Mesenteric fat pad (tissue), 1 donor: ENCODE results near the gene AP1G2. TPM values are rescaled to one million over a fixed set of nuclear protein-coding genes. Genes with fewer than 3 reads are reported as not detected.
"Not testable (repeated sequence)": the region's sequence is repeated elsewhere in the genome, so short reads cannot be mapped to it uniquely, and the experiment has no call there.

Experiments used
- DNase-seq: peaks from one replicate; pipeline ENCODE4 v3.0.0-alpha.2; 2020; ENCODE audit warnings: low spot score
- total RNA-seq: library from RNA; stranded (reverse); fragmentation: NEBNext Ultra II Directional; extraction: Animal tissue kit (Norgen Biotek cat#: 25700); gene quantifications from one replicate; pipeline ENCODE4 v1.2.1, GENCODE V29; 2021
- donor health status: DM: yes; HTN: yes; CAD: no.

AP1G2 gene
- total RNA-seq, 1 donor from 2014 or later, result 32.8 TPM

- no peak for DNase-seq
Measured at GRCh38 chr14:23542261-23542660, 25.3 kb downstream of the AP1G2 start.

- DNase-seq, result no peak
Measured at GRCh38 chr14:23540141-23540469, 27.5 kb downstream of the AP1G2 start.

DNA sequence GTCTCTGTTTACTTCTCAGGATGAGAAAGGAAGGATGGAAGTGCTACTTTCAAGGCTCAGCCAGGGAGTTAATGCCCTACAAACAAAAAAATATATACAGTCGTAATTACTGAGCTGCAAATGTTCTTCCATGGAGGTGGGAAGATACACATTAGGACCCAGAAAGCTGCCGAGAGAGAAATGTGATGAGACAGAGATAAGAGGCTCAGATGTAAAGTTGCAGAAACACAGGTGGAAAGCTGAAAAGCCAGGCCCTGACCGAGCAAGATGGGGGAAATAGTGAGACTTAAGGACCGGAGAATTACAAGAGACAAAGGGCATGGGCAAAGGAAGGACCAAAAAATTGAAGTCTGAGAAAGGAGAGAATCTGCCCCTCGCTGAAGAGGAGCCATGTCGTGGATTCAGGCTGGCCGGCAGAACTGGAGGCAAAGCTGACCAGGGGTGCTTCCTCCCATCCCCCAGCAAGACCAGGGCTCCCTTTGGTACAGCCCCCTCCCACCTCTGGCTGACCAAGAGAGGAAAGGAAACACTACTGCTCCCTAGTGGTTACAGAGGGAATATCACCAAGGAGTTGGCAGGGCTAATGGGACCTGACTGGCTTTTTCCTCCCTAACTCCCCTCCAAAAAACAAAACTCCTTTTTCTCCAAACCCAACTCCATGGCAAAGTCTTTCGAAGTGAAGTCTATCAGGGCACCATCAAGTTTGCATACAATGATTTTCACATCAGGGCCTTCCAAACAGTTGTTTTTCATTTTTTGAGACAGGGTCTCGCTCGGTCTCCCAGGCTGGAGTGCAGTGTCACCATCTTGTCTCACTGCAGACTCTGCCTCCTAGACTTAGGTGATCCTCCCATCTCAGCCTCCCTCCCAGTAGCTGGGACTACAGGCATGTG lies 28.1 kb downstream of the AP1G2 start:
- no peak for DNase-seq

DNA sequence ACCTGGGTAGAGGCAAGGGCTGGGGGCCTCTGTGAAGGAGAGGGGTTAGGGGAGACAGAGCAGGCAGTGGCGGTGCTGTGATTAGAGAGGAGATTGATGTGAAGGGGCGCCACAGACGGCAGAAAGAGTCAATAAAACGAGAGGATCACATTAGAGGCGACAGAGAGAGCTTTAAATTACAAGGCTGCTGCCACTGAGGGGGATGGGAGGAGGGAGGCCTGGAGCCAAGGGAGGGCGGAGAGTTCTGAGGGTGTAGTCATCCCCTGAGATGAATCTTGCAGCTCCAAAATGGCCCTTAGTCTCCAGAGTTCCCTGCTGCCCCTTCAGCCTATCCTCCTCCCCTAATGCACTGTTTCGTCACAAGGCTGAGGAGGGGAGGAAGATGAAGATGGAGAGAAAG lies 28.8 kb downstream of the AP1G2 start:
- DNase-seq, result no peak

- DNase-seq, result no peak
Measured at GRCh38 chr14:23538050-23538718, 29.4 kb downstream of the AP1G2 start.

GRCh38 chr14:23537351-23538049 lies 30.1 kb downstream of the AP1G2 start:
- no peak for DNase-seq

- DNase-seq, result not testable (repeated sequence)
Measured at GRCh38 chr14:23536906-23537305, 30.7 kb downstream of the AP1G2 start.

GRCh38 chr14:23536494-23536893 lies 31.1 kb downstream of the AP1G2 start:
- no peak for DNase-seq

DNA sequence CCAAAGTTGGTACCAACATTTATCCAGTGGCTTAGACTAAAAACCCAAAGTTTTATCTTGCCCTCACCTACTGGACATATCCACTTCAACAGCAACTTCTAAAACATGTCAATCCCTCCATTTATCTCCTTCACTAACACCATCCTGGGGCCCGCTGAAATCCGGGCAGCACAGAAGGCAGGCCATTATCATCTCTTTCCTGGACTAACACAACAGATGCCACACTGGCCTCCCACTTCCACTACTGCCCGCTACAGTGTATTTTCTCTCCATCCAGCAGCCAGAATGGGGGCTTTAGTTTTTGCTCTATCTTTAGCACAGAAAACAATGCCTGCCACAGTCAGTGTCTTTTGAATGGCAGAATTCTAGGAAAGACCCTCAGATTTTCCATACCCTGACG lies 31.6 kb downstream of the AP1G2 start:
- no peak for DNase-seq

GRCh38 chr14:23533652-23534435 lies 33.7 kb downstream of the AP1G2 start:
- no peak for DNase-seq

GRCh38 chr14:23532658-23533057 lies 34.9 kb downstream of the AP1G2 start:
- no peak for DNase-seq

- DNase-seq, result no peak
Measured at GRCh38 chr14:23531391-23531790, 36.2 kb downstream of the AP1G2 start.

GRCh38 chr14:23530375-23531055 lies 37.1 kb downstream of the AP1G2 start:
- DNase-seq, result no peak

DNA sequence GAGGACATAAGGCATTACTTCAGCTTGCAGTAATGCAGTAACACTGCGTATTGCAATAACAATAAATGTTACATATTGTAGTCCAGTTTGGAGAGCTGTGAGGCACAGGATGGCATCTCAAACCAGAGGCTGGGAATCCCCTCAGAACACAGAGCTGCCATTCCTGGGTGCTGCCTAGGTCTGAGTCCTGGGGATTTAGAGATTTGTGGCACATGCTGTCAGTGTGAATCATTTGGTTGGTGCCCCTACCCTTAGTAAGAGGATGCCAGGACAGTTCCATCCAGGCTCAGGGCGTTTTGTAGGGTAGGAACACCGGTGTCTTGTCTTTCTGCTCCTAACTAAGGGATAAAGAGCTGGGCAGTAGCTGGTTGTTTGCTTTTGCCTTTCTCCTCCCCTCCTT lies 38.6 kb downstream of the AP1G2 start:
- DNase-seq, result no peak

DNA sequence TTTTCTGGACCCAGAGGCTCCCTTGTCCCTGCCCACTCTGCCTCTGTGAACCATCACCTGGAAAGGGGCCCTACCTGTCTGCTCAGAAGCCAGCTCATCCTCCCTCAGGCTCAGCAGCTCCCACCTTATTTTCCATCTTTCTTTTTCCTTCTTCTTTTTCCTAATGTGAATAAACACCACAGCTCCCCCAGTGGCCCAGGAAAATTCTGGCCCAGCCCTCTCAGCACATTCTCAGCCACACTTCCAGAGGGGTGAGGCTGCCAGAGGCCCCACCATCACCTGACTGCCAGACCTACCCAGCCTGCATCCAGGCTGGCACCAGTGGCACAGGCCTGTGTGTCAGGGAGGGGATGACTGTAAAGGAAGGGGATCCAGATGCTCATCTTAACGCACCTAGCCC lies 39.0 kb downstream of the AP1G2 start:
- DNase-seq, result no peak

DNA sequence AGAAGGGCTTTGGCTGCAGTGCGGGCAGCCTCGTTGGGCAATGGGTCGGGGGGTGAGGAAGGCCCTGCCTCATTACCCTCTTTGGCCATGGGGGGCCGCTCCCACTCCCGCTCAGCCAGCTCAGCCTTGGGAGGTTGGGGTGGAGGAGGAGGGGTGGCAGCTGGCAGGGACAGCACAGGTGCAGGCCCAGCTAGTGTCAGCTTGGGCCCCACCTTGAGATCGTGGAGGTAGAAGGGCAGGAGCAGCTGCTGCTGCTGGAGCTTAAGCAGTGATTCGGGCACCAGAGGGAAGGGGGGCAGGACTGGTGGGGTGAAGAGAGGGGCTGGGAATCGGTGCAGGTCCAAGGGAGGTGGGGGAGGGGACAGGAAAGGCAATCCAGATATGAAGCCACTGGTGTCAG lies 42.0 kb downstream of the AP1G2 start:
- no peak for DNase-seq

DNA sequence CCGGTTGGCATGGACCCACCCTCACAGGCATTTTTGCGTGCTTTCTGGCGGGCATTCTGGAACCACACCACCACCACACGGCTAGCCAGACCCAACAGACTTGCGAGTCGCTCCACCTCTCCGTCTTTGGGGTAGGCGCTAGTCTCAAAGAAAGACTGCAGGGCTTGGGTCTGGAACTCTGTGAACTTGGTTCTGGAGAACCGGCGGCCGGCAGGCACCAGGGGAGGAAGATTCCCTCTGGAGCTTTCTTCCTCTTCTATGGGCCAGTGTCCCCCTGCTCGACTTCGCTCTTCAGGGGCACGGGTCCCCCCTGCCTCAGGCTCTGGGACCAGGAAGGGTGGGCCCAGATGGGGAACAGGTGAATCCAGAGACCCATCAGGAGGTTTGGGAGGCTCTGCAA lies 42.6 kb downstream of the AP1G2 start:
- DNase-seq, result no peak

DNA sequence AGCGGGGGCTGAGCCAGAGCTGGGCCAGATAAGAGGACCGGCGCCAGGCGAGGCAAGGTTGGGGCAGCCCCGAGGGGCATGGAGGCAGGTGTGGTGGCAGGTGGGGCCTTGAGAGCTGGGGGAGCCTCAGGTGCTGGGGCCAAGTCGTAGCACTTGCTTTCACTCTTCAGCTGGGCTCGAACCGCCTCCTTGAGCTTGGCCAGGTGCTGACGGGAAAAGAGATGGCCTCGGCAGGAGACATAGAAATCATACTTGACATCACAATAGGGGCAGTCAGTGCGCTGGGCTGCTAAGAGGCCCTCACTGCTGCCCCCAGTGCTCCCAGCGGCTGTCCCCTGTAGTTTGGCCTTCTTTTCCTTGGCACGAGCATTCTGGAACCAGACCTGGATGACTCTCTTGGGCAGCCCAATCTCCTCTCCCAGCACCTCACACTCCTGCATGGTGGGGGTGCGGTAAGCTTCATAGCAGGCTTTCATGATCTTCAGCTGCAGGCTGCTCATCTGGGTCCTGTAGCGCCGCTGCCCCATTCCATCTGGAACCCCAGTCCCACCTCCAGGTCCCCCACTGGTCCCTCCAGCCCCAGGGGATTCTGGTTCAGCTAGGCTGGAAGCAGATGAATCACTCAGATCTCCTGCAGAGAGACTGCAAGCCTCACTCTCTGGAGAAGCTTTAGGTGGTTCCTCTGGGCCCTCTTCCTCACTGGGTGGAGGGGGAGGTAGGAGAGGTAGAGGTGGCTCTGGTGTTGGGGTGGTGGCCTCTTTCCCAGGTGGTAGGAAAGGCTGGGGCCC lies 44.2 kb downstream of the AP1G2 start:
- DNase-seq, result no peak

DNA sequence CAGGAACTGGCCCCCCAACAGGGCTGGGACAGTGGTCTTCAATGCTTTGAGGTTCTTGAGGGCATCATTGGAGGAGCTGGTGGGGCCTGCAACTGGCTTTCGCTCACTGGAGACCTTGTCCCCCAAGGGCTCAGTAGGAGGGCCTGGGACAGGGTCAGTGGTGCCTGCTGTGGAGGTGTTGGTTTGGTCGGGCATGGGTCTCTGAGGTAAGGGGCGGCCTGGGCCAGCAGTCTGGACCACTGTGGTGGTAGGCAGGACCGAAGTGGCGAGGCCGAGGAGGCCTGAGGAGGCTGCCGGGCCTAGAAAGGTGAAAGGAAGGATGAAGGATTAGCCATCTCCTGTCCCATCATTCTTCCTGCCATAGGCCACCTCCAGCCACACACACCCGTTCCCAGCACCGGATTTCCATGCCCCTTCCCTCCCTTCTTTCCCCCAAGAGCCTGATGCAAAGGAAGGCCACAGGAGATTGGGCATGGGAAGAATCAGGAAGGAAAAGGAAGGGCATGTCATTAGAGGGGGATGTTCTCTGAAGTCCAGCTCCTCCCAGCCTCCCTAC lies 44.9 kb downstream of the AP1G2 start:
- no peak for DNase-seq
